GM13977 (cell line): ENCODE data around the gene EHD1.
A peak's percentile ranks its signal among the peaks of the same experiment; 100 is the strongest.

Experiments used
- DNase-seq: peaks from one replicate; pipeline ENCODE4 v3.0.0; 2012; ENCODE audit warnings: low spot score
- CTCF ChIP-seq: IDR thresholded peaks from 2 replicates; pipeline ENCODE4 v1.5.1; 2012; ENCODE audit warnings: mild to moderate bottlenecking, control low read depth; ENCODE audit not compliant: insufficient read depth; ENCODE audit errors: extremely low read depth, missing control alignments
- in situ Hi-C: fragments of 300-500 bp; cut with MboI; formaldehyde crosslinking; loops from one replicate; pipeline ENCODE4 v1.12.0; 2022; ENCODE audit warnings: low sequenced_read_pairs, low pct_unique_long_range_greater_than_20kb, mixed read lengths, inconsistent platforms; ENCODE audit not compliant: unreplicated experiment

The EHD1 gene

GRCh38 chr11:64805481-64805880, 72.9 kb downstream of the EHD1 start:
- in situ Hi-C loops: no loop called here
- DNase-seq: no peak
- no peak for TF ChIP-seq CTCF

- no peak for DNase-seq
- in situ Hi-C loops: no loop called here
- TF ChIP-seq CTCF: peak; percentile 19
Measured at GRCh38 chr11:64804346-64805210, 73.8 kb downstream of the EHD1 start.

GRCh38 chr11:64803846-64804345, 74.5 kb downstream of the EHD1 start:
- in situ Hi-C loops: no loop called here
- no peak for TF ChIP-seq CTCF
- no peak for DNase-seq

GRCh38 chr11:64803158-64803845, 75.1 kb downstream of the EHD1 start, which contains the start of gene MAP4K2:
MAP4K2 (minus strand) TSS chr11:64803214; CDS start chr11:64803149, 65 bp downstream.
- in situ Hi-C loops: no loop called here

GRCh38 chr11:64802370-64803157, 75.9 kb downstream of the EHD1 start:
- no peak for TF ChIP-seq CTCF
- peak; percentile 49 for DNase-seq
- in situ Hi-C loops: no loop called here

More at GRCh38 chr11:64803158-64803845, 75.1 kb downstream of the EHD1 start, which contains the start of gene MAP4K2:
- peak; percentile 99 for DNase-seq
- TF ChIP-seq CTCF: peak; percentile 27
